ENCODE measurements around the gene LNP1.

DNA sequence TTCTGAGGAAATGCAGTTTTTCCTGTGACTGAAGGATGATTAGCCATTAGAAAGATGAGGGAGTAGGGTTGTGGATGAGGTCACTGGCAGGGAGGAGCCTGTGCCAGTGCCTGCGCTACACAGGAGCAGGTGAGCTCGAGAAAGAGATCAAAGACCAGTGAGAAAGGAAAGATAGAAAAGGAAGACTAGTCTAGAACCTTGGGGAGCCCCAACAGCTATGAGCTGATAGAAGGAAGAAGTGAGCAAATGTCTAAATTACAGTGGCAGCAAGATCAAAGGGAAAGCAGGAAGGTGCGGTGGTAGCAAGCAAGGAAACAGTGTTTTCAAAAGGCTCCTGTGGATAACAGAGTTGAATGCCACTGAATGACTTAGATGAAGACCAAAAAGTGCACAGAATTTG is 39.6 kb downstream of the LNP1 start:
- TF ChIP-seq, protein P1, sequence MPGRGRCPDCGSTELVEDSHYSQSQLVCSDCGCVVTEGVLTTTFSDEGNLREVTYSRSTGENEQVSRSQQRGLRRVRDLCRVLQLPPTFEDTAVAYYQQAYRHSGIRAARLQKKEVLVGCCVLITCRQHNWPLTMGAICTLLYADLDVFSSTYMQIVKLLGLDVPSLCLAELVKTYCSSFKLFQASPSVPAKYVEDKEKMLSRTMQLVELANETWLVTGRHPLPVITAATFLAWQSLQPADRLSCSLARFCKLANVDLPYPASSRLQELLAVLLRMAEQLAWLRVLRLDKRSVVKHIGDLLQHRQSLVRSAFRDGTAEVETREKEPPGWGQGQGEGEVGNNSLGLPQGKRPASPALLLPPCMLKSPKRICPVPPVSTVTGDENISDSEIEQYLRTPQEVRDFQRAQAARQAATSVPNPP (IDR thresholded peaks at IDR 0.05; ENCODE audit: borderline replicate concordance, insufficient read depth, insufficient read length), result no peak
- no peak for TF ChIP-seq PHF21A (IDR thresholded peaks at IDR 0.05; ENCODE audit: borderline replicate concordance, low read depth)
- TF ChIP-seq NFYB (IDR thresholded peaks at IDR 0.05; ENCODE audit: extremely low read depth, insufficient read length), result no peak
- TF ChIP-seq, protein P2, sequence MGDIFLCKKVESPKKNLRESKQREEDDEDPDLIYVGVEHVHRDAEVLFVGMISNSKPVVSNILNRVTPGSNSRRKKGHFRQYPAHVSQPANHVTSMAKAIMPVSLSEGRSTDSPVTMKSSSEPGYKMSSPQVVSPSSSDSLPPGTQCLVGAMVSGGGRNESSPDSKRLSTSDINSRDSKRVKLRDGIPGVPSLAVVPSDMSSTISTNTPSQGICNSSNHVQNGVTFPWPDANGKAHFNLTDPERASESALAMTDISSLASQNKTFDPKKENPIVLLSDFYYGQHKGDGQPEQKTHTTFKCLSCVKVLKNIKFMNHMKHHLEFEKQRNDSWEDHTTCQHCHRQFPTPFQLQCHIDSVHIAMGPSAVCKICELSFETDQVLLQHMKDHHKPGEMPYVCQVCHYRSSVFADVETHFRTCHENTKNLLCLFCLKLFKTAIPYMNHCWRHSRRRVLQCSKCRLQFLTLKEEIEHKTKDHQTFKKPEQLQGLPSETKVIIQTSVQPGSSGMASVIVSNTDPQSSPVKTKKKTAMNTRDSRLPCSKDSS (IDR thresholded peaks at IDR 0.05; ENCODE audit: low read depth, partially characterized antibody), result no peak
- TF ChIP-seq, protein P3, sequence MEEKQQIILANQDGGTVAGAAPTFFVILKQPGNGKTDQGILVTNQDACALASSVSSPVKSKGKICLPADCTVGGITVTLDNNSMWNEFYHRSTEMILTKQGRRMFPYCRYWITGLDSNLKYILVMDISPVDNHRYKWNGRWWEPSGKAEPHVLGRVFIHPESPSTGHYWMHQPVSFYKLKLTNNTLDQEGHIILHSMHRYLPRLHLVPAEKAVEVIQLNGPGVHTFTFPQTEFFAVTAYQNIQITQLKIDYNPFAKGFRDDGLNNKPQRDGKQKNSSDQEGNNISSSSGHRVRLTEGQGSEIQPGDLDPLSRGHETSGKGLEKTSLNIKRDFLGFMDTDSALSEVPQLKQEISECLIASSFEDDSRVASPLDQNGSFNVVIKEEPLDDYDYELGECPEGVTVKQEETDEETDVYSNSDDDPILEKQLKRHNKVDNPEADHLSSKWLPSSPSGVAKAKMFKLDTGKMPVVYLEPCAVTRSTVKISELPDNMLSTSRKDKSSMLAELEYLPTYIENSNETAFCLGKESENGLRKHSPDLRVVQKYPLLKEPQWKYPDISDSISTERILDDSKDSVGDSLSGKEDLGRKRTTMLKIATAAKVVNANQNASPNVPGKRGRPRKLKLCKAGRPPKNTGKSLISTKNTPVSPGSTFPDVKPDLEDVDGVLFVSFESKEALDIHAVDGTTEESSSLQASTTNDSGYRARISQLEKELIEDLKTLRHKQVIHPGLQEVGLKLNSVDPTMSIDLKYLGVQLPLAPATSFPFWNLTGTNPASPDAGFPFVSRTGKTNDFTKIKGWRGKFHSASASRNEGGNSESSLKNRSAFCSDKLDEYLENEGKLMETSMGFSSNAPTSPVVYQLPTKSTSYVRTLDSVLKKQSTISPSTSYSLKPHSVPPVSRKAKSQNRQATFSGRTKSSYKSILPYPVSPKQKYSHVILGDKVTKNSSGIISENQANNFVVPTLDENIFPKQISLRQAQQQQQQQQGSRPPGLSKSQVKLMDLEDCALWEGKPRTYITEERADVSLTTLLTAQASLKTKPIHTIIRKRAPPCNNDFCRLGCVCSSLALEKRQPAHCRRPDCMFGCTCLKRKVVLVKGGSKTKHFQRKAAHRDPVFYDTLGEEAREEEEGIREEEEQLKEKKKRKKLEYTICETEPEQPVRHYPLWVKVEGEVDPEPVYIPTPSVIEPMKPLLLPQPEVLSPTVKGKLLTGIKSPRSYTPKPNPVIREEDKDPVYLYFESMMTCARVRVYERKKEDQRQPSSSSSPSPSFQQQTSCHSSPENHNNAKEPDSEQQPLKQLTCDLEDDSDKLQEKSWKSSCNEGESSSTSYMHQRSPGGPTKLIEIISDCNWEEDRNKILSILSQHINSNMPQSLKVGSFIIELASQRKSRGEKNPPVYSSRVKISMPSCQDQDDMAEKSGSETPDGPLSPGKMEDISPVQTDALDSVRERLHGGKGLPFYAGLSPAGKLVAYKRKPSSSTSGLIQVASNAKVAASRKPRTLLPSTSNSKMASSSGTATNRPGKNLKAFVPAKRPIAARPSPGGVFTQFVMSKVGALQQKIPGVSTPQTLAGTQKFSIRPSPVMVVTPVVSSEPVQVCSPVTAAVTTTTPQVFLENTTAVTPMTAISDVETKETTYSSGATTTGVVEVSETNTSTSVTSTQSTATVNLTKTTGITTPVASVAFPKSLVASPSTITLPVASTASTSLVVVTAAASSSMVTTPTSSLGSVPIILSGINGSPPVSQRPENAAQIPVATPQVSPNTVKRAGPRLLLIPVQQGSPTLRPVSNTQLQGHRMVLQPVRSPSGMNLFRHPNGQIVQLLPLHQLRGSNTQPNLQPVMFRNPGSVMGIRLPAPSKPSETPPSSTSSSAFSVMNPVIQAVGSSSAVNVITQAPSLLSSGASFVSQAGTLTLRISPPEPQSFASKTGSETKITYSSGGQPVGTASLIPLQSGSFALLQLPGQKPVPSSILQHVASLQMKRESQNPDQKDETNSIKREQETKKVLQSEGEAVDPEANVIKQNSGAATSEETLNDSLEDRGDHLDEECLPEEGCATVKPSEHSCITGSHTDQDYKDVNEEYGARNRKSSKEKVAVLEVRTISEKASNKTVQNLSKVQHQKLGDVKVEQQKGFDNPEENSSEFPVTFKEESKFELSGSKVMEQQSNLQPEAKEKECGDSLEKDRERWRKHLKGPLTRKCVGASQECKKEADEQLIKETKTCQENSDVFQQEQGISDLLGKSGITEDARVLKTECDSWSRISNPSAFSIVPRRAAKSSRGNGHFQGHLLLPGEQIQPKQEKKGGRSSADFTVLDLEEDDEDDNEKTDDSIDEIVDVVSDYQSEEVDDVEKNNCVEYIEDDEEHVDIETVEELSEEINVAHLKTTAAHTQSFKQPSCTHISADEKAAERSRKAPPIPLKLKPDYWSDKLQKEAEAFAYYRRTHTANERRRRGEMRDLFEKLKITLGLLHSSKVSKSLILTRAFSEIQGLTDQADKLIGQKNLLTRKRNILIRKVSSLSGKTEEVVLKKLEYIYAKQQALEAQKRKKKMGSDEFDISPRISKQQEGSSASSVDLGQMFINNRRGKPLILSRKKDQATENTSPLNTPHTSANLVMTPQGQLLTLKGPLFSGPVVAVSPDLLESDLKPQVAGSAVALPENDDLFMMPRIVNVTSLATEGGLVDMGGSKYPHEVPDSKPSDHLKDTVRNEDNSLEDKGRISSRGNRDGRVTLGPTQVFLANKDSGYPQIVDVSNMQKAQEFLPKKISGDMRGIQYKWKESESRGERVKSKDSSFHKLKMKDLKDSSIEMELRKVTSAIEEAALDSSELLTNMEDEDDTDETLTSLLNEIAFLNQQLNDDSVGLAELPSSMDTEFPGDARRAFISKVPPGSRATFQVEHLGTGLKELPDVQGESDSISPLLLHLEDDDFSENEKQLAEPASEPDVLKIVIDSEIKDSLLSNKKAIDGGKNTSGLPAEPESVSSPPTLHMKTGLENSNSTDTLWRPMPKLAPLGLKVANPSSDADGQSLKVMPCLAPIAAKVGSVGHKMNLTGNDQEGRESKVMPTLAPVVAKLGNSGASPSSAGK (IDR thresholded peaks at IDR 0.05), result no peak
- TF ChIP-seq, protein P4, sequence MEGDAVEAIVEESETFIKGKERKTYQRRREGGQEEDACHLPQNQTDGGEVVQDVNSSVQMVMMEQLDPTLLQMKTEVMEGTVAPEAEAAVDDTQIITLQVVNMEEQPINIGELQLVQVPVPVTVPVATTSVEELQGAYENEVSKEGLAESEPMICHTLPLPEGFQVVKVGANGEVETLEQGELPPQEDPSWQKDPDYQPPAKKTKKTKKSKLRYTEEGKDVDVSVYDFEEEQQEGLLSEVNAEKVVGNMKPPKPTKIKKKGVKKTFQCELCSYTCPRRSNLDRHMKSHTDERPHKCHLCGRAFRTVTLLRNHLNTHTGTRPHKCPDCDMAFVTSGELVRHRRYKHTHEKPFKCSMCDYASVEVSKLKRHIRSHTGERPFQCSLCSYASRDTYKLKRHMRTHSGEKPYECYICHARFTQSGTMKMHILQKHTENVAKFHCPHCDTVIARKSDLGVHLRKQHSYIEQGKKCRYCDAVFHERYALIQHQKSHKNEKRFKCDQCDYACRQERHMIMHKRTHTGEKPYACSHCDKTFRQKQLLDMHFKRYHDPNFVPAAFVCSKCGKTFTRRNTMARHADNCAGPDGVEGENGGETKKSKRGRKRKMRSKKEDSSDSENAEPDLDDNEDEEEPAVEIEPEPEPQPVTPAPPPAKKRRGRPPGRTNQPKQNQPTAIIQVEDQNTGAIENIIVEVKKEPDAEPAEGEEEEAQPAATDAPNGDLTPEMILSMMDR (IDR thresholded peaks at IDR 0.05 in 2 of 3, conservative IDR thresholded peaks at IDR 0.05 in 1 of 3; ENCODE audit: insufficient read depth in 2 of 3, low read depth in 1 of 3, low read length in 3 of 3), result no peak
- TF ChIP-seq, protein P5, sequence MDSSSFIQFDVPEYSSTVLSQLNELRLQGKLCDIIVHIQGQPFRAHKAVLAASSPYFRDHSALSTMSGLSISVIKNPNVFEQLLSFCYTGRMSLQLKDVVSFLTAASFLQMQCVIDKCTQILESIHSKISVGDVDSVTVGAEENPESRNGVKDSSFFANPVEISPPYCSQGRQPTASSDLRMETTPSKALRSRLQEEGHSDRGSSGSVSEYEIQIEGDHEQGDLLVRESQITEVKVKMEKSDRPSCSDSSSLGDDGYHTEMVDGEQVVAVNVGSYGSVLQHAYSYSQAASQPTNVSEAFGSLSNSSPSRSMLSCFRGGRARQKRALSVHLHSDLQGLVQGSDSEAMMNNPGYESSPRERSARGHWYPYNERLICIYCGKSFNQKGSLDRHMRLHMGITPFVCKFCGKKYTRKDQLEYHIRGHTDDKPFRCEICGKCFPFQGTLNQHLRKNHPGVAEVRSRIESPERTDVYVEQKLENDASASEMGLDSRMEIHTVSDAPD (CRISPR knock-in tag; IDR thresholded peaks at IDR 0.05), result no peak
- no peak for TF ChIP-seq TBP (optimal IDR thresholded peaks at IDR 0.05; ENCODE audit: low read depth, low read length)
- TF ChIP-seq ZNF3 (CRISPR knock-in tag; IDR thresholded peaks at IDR 0.05), result no peak
- TF ChIP-seq ZBED1 (IDR thresholded peaks at IDR 0.05), result no peak
- TF ChIP-seq SOX6 (IDR thresholded peaks at IDR 0.05), result no peak
- no peak for TF ChIP-seq CCAR2 (IDR thresholded peaks at IDR 0.05; ENCODE audit: low read depth, low read length)

All from K562 (cell line).